D341Med (cell line): ENCODE results near the gene GYPB.
"Not testable (repeated sequence)": the region's sequence is repeated elsewhere in the genome, so short reads cannot be mapped to it uniquely, and the experiment has no call there.

Source experiments
- DNase-seq: peaks from one replicate; pipeline ENCODE4 v3.0.0; 2012; ENCODE audit warnings: low spot score

Gene GYPB

DNA sequence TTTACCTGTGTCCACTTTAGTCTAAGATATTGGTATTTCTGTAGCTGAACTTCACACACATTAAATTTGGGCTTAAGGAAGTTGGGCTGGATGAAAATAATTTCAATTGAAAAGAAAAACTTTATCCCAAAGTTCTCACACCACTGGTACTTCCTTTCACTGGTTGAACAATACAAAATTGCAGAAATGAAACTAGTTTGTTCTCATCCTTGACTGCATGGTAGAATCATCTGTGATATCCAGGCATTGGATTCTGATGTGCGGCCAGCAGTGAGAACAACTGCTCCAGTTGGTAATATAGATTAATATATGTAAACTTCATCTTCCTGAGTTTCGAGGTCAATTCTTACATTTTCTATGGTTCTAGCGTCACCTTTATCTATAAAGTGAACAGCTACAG lies 10.6 kb downstream of the GYPB start:
- not testable (repeated sequence) for DNase-seq

DNA sequence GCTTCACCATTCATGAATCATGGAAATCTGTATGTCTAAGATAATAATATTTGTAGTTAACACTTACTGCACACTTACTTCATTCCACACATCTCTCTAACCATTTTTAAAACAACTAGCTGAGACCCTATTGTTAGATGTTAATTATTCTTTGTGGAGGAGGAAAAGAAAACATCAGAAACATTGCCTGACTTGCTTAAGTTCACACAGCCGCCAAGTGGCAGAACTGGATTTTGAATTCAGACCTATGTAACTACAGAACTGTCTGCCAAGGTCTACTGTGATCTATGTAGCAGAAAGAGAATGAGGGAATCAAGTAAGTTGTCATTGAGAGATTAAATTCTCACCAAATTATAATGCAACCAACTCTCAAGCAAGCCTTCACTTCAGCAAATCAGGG lies 11.2 kb downstream of the GYPB start:
- DNase-seq, result not testable (repeated sequence)

DNA sequence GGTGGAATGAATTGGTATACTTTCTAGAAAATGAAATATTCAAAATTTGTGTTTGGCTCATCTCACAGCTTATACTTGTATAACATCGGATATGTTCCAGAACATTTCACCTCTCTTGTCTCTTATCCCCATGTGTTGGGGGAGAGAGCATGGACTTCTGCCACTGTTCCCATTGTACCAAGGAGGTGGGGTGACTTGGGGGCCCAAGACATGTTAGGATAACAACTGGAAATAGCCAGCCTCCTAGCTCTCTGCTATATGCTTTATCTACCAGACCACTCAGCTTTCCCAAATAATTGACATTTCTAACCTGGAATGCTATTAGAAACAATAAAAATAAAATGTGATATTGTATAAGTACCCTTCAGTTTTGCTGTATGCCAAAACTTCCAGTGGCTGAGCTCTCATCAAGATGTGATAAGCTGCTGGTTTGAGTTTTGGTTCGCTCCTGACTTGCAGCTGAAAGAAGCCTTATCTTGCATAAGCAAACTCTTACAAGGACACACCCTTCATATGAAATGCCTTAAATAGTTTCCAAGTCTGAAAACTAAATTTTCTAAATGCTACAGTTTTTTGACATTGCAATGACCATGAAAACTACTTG lies 12.9 kb downstream of the GYPB start:
- not testable (repeated sequence) for DNase-seq

DNA sequence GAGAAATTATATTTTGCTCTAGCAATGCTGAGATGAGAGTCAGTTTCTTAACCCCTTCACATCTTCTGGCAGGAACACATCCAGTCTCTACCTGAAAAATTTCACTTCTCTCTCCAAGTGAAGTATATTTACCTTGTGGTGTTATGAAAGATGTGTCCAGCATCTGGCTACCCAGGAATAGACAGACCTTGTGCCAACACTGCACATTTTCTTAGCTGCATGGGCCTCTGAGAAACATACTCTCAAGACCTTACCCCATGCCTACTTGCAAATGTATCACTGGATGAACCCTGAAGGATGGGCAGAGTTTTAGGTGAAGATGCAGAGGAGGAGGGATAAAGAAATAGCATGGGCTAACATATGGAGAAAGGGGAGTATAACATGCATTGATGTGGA lies 13.6 kb downstream of the GYPB start:
- not testable (repeated sequence) for DNase-seq

DNA sequence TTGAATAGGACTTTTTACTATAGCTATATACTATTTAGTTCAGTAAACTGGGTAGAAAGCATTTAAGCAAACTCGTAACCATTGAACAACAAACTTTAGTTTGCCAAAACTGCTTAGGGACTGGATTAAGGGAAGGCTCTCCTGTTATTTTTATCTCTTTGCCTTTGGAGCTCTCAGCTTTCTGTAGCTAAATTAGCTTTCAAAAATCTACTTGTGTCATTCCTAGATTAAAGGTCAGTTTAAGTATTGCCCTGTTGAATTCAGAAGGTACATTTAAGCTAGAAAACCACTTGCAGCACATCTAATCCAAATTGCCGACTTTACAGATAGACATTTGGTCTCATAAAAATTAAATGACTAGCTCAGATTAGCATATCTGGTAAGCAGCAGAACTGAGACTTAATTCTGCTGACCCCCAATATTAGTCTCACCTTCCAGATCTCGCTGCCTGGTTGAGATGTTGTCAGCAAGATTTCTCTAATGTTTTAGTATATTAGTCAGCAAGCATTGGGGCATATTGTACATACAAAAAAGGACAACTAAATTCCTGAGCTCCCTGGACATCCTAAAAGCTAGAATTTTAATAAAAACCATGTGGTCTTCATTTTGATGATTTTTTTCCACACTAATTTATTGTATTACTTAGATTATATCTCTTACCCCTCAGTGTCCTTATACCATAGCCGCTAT lies 14.2 kb downstream of the GYPB start:
- not testable (repeated sequence) for DNase-seq

DNA sequence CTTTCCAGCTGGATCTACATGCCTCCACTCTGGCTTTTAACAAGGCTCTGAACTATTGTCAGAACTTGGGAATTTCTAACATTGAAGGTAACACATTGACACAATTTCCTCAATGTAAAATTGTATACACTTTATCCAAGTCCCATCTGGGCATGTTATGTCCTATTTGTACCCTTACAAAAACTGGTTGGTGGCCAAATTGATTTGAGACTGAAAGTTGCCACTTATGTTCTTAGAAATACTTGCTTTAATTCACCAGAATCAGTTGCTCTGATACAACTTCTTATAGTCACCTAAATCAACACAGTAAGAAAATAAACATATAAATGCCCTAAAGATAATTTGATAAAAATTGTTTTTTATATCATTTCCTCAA lies 15.3 kb downstream of the GYPB start:
- DNase-seq, result not testable (repeated sequence)

DNA sequence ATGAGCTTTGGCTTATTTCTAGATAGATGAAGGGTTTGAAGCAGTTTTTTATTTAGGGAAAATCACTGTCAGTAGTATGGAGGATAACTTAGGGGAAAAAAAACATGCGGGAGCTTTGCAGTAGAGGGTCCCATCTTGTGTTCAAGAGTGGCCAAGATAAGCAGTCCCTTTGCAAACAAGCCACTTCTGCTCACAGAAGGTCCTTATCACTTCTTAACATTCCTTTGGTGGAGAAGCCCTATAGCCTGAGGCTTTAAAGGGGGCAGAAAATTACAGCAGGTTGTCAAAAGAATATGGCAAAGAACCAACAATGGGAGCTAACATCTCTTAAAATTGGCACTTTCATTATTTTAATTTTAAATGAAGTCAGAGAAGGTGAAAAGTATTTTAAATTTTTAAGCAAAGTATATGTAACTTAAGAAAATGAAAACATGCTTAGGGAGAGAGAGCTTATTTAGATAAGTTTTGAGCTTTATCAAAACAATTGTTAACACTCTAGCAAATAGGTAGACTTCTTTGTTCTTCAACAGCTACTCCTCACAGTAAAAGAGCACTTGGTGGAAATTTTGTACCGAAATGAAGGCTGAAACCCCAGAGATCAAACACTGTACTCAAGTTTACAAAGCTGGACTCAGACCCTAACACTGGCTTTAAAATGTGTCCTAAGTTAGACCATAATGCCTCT lies 15.8 kb downstream of the GYPB start:
- not testable (repeated sequence) for DNase-seq

DNA sequence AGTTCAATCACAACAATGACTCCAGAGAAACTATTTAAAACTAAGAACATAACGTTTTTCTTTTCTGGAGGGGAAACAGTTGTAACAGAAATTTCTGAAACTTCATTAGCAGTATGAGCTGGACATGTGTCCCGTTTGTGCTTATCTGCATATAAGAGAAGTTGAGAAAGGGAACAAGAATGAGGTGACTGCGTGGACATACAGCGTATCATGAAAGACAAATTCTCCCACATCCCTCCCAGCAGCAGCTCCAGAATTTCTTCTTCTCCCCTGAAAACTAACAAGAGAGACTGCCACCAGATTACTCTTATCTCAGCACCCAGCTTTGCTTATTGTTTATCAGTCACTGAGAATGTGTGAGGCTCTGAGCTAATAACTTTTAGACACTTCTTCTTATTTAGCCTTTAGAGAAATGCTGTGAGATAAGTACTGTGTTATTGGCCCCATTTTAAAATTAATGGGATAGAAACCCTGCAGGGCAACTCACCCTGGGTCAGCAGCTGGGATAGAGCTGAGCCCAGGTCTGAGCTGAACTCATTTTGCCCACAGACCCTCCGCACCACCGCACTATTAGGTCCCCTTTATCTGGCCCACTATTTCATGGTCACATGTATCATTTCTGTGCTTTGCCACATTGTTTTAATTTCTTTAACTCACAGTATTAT lies 18.7 kb downstream of the GYPB start:
- not testable (repeated sequence) for DNase-seq

DNA sequence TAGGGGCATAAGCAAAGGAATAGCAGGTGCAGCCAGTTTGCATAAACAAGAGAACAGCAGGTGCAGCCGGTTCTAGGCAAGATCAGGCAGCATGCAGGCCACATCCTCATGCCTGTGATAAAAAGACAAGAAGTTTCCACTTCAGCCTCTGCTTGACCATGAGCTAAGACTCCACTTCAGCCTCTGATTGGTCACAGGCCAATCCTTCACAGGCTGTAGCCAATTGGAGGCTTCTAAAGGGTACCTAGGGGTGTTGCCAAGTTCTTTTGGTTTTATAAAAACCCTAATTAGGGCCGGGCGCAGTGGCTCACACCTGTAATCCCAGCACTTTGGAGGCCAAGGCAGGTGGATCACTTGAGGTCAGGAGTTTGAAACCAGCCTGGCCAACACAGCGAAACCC lies 23.0 kb downstream of the GYPB start:
- DNase-seq, result not testable (repeated sequence)

DNA sequence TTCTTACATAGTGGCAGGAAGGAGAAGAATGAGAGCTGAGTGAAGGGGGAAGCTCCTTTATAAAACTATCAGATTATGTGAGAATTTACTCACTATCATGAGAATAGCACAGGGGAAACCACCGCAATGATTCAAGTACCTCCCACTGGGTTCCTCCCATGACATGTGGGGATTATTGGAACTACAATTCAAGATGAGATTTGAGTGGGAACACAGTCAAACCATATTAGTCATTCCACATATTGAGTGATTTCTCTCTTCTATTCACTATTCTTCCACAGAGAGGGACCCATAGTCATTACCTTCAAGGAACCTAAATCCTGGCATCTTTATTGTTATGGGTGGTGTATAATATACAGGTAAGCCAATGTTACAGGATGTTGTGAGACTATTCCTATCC lies 27.4 kb downstream of the GYPB start:
- DNase-seq, result not testable (repeated sequence)

DNA sequence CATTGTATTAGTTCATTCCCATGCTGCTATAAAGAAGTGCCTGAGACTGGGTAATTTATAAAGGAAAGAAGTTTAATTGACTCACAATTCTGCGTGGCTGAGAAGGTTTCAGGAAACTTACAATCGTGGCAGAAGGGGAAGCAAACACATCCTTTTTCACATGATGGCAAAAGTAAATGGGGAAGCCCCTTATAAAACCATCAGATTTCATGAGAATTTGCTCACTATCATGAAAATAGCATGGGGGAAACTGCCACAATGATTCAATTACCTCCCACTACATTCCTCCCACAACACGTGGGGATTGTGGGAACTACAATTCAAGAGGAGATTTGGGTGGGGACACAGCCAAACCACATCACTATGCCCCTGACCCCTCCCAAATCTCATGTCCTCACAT lies 28.5 kb downstream of the GYPB start:
- not testable (repeated sequence) for DNase-seq

DNA sequence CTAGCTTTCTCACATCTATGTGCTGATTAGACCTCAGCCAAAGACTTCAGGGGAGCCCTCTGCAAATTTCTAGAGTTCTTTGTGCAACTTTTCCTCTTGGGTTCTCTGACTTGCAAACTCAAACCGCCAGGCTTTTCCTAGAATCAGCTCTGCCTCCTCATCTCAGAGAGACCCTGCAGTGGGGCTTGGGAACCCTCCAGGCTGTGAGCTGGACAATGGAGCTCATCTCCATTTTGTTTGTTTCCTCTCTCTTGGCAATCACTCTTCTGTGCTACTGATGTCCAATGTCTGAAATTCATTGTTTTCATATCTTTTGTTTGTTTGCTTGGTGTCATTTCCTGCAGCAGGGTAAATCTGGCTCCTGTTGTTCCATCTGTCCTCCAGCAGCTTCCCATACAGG lies 33.0 kb downstream of the GYPB start:
- DNase-seq, result no peak

DNA sequence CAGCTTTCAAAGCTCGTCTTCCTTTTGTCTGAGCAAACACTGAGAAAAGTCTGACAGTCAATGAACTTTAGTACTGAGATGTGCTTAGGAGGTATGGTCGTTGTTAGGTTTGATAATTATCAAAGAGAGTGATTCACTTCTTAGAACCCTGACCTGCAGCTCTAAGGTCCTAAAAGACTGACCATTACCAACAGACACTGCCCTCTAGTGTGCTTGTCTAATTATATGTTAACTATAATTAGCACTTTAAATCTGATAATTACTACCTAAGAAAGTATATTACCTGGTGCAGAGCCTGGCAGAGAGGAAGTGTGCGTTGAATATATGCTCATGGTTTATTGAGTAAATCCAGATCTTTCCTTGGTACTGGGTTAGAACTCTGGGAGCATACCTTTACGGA lies 38.4 kb downstream of the GYPB start:
- not testable (repeated sequence) for DNase-seq

DNA sequence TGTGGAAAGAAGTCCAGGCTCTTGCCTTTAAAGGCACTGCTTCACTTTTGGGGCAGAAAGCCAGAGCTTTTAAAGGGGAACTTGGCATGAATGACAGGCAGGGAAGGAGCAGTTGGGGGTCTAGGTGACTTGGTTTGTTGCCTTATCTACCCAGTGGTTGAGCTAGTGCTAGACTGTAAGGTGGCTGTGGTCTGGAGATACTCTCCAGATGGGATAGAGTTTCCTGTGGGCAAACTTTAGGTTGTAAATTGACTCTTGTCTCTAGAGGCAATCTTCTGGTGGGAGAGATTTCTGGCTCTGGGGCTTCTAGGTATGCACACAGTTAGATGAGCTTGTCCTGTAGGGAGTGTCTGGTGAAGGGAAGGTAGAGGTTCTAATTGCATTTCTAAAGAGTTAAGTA lies 43.7 kb downstream of the GYPB start:
- DNase-seq, result not testable (repeated sequence)

DNA sequence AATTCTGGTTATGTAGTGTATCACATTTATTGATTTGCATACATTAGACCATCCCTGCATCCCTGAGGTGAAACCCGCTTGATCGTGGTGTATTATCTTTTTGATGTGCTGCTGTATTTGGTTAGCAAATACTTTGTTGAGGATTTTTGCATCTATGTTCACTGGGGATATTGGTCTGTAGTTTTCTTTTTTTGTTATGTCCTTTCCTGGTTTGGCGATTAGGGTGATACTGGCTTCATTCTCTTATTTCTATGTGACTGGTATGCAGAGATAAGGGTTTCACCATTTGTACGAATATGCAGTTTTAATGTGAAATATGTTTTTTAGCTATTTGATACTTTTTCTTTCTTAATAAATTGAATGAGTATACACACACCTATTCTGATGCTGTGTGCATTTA lies 45.2 kb downstream of the GYPB start:
- not testable (repeated sequence) for DNase-seq

DNA sequence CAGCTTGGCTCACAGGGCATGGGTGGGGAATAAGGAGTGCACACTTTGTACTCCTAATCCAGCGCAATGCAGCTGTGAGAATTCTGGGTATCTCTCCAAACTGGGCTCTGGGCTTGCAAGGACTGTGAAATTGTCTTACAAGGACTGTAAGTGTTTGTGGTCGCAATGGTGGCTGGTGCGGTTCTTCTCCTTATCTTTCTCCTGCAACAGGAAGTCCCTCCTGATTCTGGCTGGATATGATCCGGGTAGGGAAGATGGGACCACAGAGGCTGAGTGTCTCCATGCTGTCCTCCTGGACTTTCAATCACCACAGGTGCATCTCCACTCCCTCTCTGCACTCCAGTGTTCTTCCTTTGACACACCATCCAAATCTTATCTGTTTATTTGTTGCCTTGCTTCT lies 58.1 kb downstream of the GYPB start:
- DNase-seq, result no peak

DNA sequence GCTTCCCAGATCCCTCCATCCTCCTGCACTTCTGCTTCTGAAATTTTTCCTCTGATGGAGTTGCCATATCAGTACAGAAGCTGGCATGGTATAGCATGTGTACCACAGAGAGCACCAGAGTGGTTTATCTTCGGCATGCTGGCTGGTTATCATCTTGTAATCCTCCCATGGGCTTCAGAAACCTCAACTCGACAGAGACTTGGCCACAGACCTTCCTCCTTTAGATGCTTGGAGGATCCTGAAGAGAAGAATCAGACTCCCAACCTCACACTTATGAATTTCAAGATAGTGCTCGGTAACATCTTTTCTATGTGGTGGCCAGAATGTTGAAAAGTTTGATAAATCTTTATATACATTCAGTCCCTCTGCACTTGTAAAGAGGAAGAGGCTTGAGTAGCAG lies 63.9 kb downstream of the GYPB start:
- DNase-seq, result not testable (repeated sequence)

DNA sequence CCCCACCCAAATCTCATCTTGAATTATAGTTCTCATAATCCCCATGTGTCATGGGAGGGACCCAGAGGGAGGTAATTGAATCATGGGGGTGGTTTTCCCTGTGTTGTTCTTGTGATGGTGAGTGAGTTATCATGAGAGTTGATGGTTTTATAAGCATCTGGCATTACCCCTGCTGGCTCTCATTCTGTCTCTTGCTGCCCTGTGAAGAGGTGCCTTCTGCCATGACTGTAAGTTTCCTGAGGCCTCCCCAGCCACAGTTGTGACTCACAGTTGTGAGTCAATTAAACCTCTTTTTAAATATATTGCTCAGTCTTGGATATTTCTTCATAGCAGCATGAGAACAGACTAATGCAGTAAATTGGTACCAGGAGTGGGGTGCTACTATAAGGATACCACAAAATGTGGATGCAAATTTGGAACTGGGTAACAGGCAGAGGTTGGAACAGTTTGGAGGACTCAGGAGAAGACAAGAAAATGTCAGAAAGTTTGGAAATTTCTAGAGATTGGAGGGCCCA lies 67.7 kb downstream of the GYPB start:
- not testable (repeated sequence) for DNase-seq

DNA sequence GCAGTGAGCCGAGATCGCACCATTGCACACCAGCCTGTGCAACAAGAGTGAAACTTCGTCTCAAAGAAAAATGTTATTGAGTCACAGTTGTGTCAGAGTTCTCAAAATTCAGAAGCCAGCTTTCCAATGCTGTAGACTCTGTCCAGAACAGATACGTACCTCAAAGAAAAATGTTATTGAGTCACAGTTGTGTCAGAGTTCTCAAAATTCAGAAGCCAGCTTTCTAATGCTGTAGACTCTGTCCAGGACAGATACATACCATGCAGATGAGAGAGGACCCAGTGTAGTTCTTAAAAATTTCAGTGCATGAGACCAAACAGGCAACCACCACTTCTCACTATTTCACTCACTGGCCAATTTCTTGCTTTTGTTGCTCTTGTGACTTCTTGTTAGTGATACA lies 68.2 kb downstream of the GYPB start:
- DNase-seq, result not testable (repeated sequence)

DNA sequence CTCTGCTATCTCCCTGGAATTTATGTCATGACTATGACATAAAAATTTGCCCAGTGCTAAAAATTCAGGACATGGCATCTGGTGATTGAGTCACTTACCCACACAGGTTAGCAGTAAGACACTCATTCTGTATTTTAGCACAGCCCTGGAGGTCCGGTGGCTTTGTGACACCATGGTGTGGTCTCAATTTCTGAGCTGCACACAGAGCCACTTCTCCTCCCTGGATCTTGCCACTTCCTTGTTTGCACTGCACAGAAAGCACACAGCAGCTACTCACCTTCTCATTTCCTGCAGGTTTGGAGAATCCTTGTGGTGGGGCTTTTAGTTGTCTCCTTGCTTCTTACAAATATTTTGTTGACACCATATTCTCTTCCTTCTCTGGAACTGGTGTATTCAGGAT lies 69.0 kb downstream of the GYPB start:
- not testable (repeated sequence) for DNase-seq

DNA sequence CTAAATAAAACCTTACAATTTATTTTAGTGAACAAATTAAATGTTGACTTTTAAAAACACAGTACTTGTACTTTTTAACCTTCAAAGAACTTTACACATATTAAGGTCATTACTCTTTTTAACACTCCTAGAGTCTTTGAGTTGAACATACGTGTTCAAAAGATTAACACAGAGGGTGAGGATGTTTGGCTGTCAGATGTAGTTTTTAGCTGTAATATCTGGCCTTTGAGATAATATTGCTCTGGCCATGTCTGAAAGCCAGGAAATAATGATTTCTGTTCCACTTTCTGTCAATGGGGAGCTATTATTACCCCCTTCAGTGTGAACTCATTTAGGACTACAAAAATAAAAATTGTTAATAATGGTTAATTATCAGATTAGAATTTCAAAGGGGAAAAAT lies 71.7 kb downstream of the GYPB start:
- DNase-seq, result not testable (repeated sequence)
